Tibial nerve (tissue), 4 donors: ENCODE measurements around the gene GPR3. TPM values are rescaled to one million over a fixed set of nuclear protein-coding genes. Genes with fewer than 3 reads are reported as not detected.
"Not testable (repeated sequence)": the region's sequence is repeated elsewhere in the genome, so short reads cannot be mapped to it uniquely, and the experiment has no call there.

Source experiments
- DNase-seq, 2 donors: peaks; one replicate each; pipeline ENCODE4 v3.0.0-alpha.2; 2019; ENCODE audit warnings: low spot score in 2 of 2
- H3K27ac ChIP-seq, 4 donors: fragments of 200-600 bp; sonication (generic) in 3 of 4; one replicate each; pipeline ENCODE4 v1.5.1; 2017 to 2019; ENCODE audit warnings: mild to moderate bottlenecking in 1 of 4
- H3K27me3 ChIP-seq, 2 donors: fragments of 200-600 bp; sonication (generic) in 1 of 2; one replicate each; pipeline versions ENCODE4 v1.5.1 to v1.6.0; 2017 to 2019
- H3K36me3 ChIP-seq, 3 donors: fragments of 200-600 bp; sonication (generic); one replicate each; pipeline ENCODE4 v1.5.1; 2018 to 2019
- H3K4me1 ChIP-seq, 4 donors: fragments of 200-600 bp; sonication (generic) in 3 of 4; one replicate each; pipeline ENCODE4 v1.5.1; 2017 to 2019
- H3K4me3 ChIP-seq, 4 donors: fragments of 200-600 bp; sonication (generic) in 3 of 4; one replicate each; pipeline ENCODE4 v1.5.1; 2017 to 2019; ENCODE audit warnings: mild to moderate bottlenecking in 1 of 4, moderate library complexity in 1 of 4
- H3K9me3 ChIP-seq, 4 donors: fragments of 200-600 bp; sonication (generic) in 3 of 4; one replicate each; pipeline ENCODE4 v1.5.1; 2017 to 2019
- CTCF ChIP-seq, 5 experiments: fragments of 200-600 bp in 3 of 5; fragments of 450-650 bp in 2 of 5; sonication (generic) in 3 of 5; IDR thresholded peaks; one replicate each; pipeline ENCODE4 v1.5.1; 2016 to 2019; ENCODE audit warnings: antibody characterized with exemption in 5 of 5, mild to moderate bottlenecking in 3 of 5, moderate library complexity in 2 of 5
- EP300 ChIP-seq, 2 donors: sonication (generic); formaldehyde crosslinking; IDR thresholded peaks; one replicate each; pipeline ENCODE4 v1.6.1; 2017; ENCODE audit warnings: antibody characterized with exemption in 2 of 2, mild to moderate bottlenecking in 1 of 2
- POLR2A ChIP-seq, 2 donors: fragments of 450-650 bp; IDR thresholded peaks; one replicate each; pipeline ENCODE4 v1.6.1; 2017; ENCODE audit warnings: antibody characterized with exemption in 2 of 2, mild to moderate bottlenecking in 2 of 2, moderate library complexity in 2 of 2
- WGBS, 2 donors: methylation state at CpG; one replicate each; pipeline ENCODE4 v1.1.5; 2018; 5-methylcytosine and 5-hydroxymethylcytosine counted together
- total RNA-seq, 4 donors: library from RNA; depleted of rRNA; stranded (reverse); fragments of >200 nt; gene quantifications; one replicate each; pipeline ENCODE4 v1.1.0, GENCODE V29; 2016

The GPR3 gene
- total RNA-seq, 4 donors from 2014 or later: not detected

- Histone ChIP-seq H3K4me1 (peaks cover 0 to 99% (median 60%) of the 10 kb centered on the region in 4 donors), H3K9me3 (no peaks in the 10 kb centered on the region), H3K27me3 (no peaks in the 10 kb centered on the region), H3K4me3 (peak overlapping the region in 2 of 4 donors; percentile 14 to 42), H3K27ac (peak overlapping the region; percentile 33 to 91 (median 74)), H3K36me3 (peaks cover 0 to 27% (median 0%) of the 10 kb centered on the region in 3 donors)
- WGBS, 2 donors: 23 to 37% methylated on average over 17 of the region's 17 CpGs
- TF ChIP-seq CTCF (IDR thresholded peaks at IDR 0.05) (no peak), EP300 (IDR thresholded peaks at IDR 0.05) (peak in 1 of 2 donors; percentile 29)
- DNase-seq: no peak
Observed at GRCh38 chr1:27428316-27429028, 36.0 kb downstream of the GPR3 start.

GRCh38 chr1:27429029-27429425 lies 36.6 kb downstream of the GPR3 start:
- no peak for DNase-seq
- TF ChIP-seq CTCF (IDR thresholded peaks at IDR 0.05): no peak
- TF ChIP-seq EP300 (IDR thresholded peaks at IDR 0.05): no peak
- TF ChIP-seq POLR2A (IDR thresholded peaks at IDR 0.05): no peak
- whole genome bisulfite sequencing, 2 donors: 22 to 27% methylated on average over 2 of the region's 2 CpGs
- H3K9me3 ChIP-seq: no peaks in the 10 kb centered on the region
- H3K27me3 ChIP-seq: no peaks in the 10 kb centered on the region
- H3K36me3 ChIP-seq: peaks cover 0 to 27% (median 0%) of the 10 kb centered on the region in 3 donors
- H3K27ac ChIP-seq: peak overlapping the region; percentile 31 to 91 (median 74)
- H3K4me3 ChIP-seq: peak overlapping the region in 1 of 4 donors; percentile 42
- peaks cover 0 to 99% (median 60%) of the 10 kb centered on the region in 4 donors for H3K4me1 ChIP-seq

- Histone ChIP-seq H3K27me3 (no peaks in the 10 kb centered on the region), H3K27ac (peak overlapping the region; percentile 45 to 91 (median 74)), H3K4me1 (peaks cover 0 to 100% (median 79%) of the 10 kb centered on the region in 4 donors), H3K9me3 (no peaks in the 10 kb centered on the region), H3K36me3 (peaks cover 0 to 21% (median 0%) of the 10 kb centered on the region in 3 donors), H3K4me3 (peak overlapping the region in 1 of 4 donors; percentile 12)
- WGBS, 2 donors: 0 to 5% methylated on average over 1 of the region's 1 CpG
- DNase-seq: no peak
- TF ChIP-seq CTCF (IDR thresholded peaks at IDR 0.05) (peak in 1 of 5 experiments; percentile 20), EP300 (IDR thresholded peaks at IDR 0.05) (peak; percentile 53 to 77), POLR2A (IDR thresholded peaks at IDR 0.05) (no peak)
Observed at GRCh38 chr1:27430903-27431600, 38.6 kb downstream of the GPR3 start.

GRCh38 chr1:27431601-27431940 lies 39.1 kb downstream of the GPR3 start:
- WGBS, 2 donors: 76 to 80% methylated on average over 2 of the region's 2 CpGs
- peaks cover 0 to 100% (median 84%) of the 10 kb centered on the region in 4 donors for H3K4me1 ChIP-seq
- peak overlapping the region; percentile 45 to 91 (median 74) for H3K27ac ChIP-seq
- no peaks in the 10 kb centered on the region for H3K27me3 ChIP-seq
- H3K36me3 ChIP-seq: peaks cover 0 to 18% (median 0%) of the 10 kb centered on the region in 3 donors
- no peak overlapping the region for H3K4me3 ChIP-seq
- no peak for DNase-seq
- no peak for TF ChIP-seq EP300 (IDR thresholded peaks at IDR 0.05)
- TF ChIP-seq POLR2A (IDR thresholded peaks at IDR 0.05): no peak
- no peak for TF ChIP-seq CTCF (IDR thresholded peaks at IDR 0.05)
- H3K9me3 ChIP-seq: no peaks in the 10 kb centered on the region

- not testable (repeated sequence) for DNase-seq, H3K4me3 ChIP-seq, H3K9me3 ChIP-seq, H3K36me3 ChIP-seq, H3K27me3 ChIP-seq
- H3K4me1 ChIP-seq: peaks cover 0 to 100% (median 91%) of the 10 kb centered on the region in 4 donors
- WGBS, 2 donors: 87 to 89% methylated on average over 1 of the region's 1 CpG
- H3K27ac ChIP-seq: peak overlapping the region in 3 of 4 donors; percentile 31 to 90 (median 76)
Observed at GRCh38 chr1:27432725-27433124, 40.3 kb downstream of the GPR3 start.
